Tibial artery (tissue), 4 donors: Measurements from ENCODE around the gene ZCRB1.

Experiments
- DNase-seq, 2 donors: peaks; one replicate each; pipeline ENCODE4 v3.0.0-alpha.2; 2019
- H3K27ac ChIP-seq, 2 donors: fragments of 200-600 bp; sonication (generic) in 1 of 2; 1 replicate in 1 of 2; 2 replicates in 1 of 2; pipeline ENCODE4 v1.5.1; 2018 to 2019; ENCODE audit warnings: mild to moderate bottlenecking in 1 of 2
- H3K27me3 ChIP-seq, 2 donors: fragments of 200-600 bp; sonication (generic) in 1 of 2; one replicate each; pipeline versions ENCODE4 v1.5.1 to v1.6.0; 2016 to 2019
- H3K36me3 ChIP-seq, 3 donors: fragments of 200-600 bp; sonication (generic) in 2 of 3; one replicate each; pipeline ENCODE4 v1.5.1; 2016 to 2019; ENCODE audit warnings: mild to moderate bottlenecking in 2 of 3
- H3K4me1 ChIP-seq, 4 donors: fragments of 200-600 bp; sonication (generic) in 2 of 4; 1 replicate in 3 of 4; 2 replicates in 1 of 4; pipeline ENCODE4 v1.5.1; 2016 to 2019
- H3K4me3 ChIP-seq, 2 donors: fragments of 200-600 bp; sonication (generic) in 1 of 2; 1 replicate in 1 of 2; 2 replicates in 1 of 2; pipeline ENCODE4 v1.5.1; 2018 to 2019; ENCODE audit warnings: mild to moderate bottlenecking in 2 of 2
- H3K9me3 ChIP-seq, 3 donors: fragments of 200-600 bp; sonication (generic) in 1 of 3; one replicate each; pipeline ENCODE4 v1.5.1; 2016 to 2019
- CTCF ChIP-seq, 2 experiments: fragments of 200-600 bp in 1 of 2; fragments of 450-650 bp in 1 of 2; IDR thresholded peaks; one replicate each; pipeline ENCODE4 v1.5.1; 2017 to 2019; ENCODE audit warnings: antibody characterized with exemption in 2 of 2, mild to moderate bottlenecking in 1 of 2, moderate library complexity in 1 of 2
- intact Hi-C: fragments of 100-400 bp; cut with DNase I; formaldehyde crosslinking; loops from one replicate; pipeline ENCODE4 v1.15.0; 2023; ENCODE audit warnings: low total_unique reads

The ZCRB1 gene

GRCh38 chr12:42273706-42274105, 52.2 kb downstream of the ZCRB1 start:
- Histone ChIP-seq H3K27me3 (no peaks in the 10 kb centered on the region), H3K4me3 (no peak overlapping the region), H3K4me1 (no peaks in the 10 kb centered on the region), H3K36me3 (no peaks in the 10 kb centered on the region), H3K9me3 (no peaks in the 10 kb centered on the region), H3K27ac (no peak overlapping the region)
- intact Hi-C loops: no loop called here
- no peak for DNase-seq
- TF ChIP-seq CTCF (IDR thresholded peaks at IDR 0.05): no peak

GRCh38 chr12:42270596-42270995, 55.3 kb downstream of the ZCRB1 start:
- no peak overlapping the region for H3K4me3 ChIP-seq
- DNase-seq: no peak
- intact Hi-C loops: no loop called here
- no peaks in the 10 kb centered on the region for H3K36me3 ChIP-seq
- no peak for TF ChIP-seq CTCF (IDR thresholded peaks at IDR 0.05)
- H3K27me3 ChIP-seq: peaks cover 0 to 4% of the 10 kb centered on the region in 2 donors
- H3K4me1 ChIP-seq: no peaks in the 10 kb centered on the region
- H3K9me3 ChIP-seq: no peaks in the 10 kb centered on the region
- H3K27ac ChIP-seq: no peak overlapping the region

- TF ChIP-seq CTCF (IDR thresholded peaks at IDR 0.05): no peak
- H3K4me1 ChIP-seq: no peaks in the 10 kb centered on the region
- no peaks in the 10 kb centered on the region for H3K9me3 ChIP-seq
- no peaks in the 10 kb centered on the region for H3K36me3 ChIP-seq
- no peak overlapping the region for H3K4me3 ChIP-seq
- intact Hi-C loops: no loop called here
- no peak overlapping the region for H3K27ac ChIP-seq
- peaks cover 0 to 4% of the 10 kb centered on the region in 2 donors for H3K27me3 ChIP-seq
- DNase-seq: no peak
These were observed 58.3 kb downstream of the ZCRB1 start for GRCh38 chr12:42267413-42268190.

- Histone ChIP-seq H3K9me3 (no peaks in the 10 kb centered on the region), H3K4me3 (no peak overlapping the region), H3K36me3 (no peaks in the 10 kb centered on the region), H3K27ac (no peak overlapping the region), H3K4me1 (no peaks in the 10 kb centered on the region), H3K27me3 (peaks cover 0 to 4% of the 10 kb centered on the region in 2 donors)
- intact Hi-C loops: no loop called here
- no peak for TF ChIP-seq CTCF (IDR thresholded peaks at IDR 0.05)
- DNase-seq: no peak
These were observed 59.2 kb downstream of the ZCRB1 start for GRCh38 chr12:42266579-42267230.

- Histone ChIP-seq H3K27ac (no peak overlapping the region), H3K36me3 (no peaks in the 10 kb centered on the region), H3K27me3 (no peaks in the 10 kb centered on the region), H3K9me3 (no peaks in the 10 kb centered on the region), H3K4me3 (no peak overlapping the region), H3K4me1 (no peaks in the 10 kb centered on the region)
- intact Hi-C loops: no loop called here
- no peak for DNase-seq
- no peak for TF ChIP-seq CTCF (IDR thresholded peaks at IDR 0.05)
These were observed 63.6 kb downstream of the ZCRB1 start for GRCh38 chr12:42262271-42262670.
